ENCODE results near the gene TESK1.

- no peak for TF ChIP-seq CTCF (conservative IDR thresholded peaks at IDR 0.05)
- no peak for TF ChIP-seq EZH2 (IDR thresholded peaks at IDR 0.05; ENCODE audit: low read depth)
Observed at GRCh38 chr9:35603506-35603985, 1.5 kb upstream of the TESK1 start.

Measured in PC-9 (cell line).